HepG2 (cell line): ENCODE measurements around the gene SAMD13. TPM values are rescaled to one million over a fixed set of nuclear protein-coding genes. Genes with fewer than 3 reads are reported as not detected.

ENCODE experiments used
- ATAC-seq: fragments of 200-7000 bp; cut with Tn5 transposase; 3 replicates; pipeline ENCODE4 v1.9.1; 2020; ENCODE audit warnings: mild to moderate bottlenecking, moderate library complexity
- BruUV-seq: library from RNA; stranded (reverse); fragments of 400-500 nt; replicated peaks from 2 replicates; lab custom pipeline; 2021; lab: Mats Ljungman, UMichigan
- CTCF ChIA-PET: fragments of 300-600 bp; formaldehyde crosslinking; extraction: SDS; loops from one replicate; lab custom pipeline; 2021; ENCODE audit warnings: low total read pairs, inconsistent platforms, low intra/inter-chr PET ratio; lab: Yijun Ruan, JAX
- POLR2A ChIA-PET: fragments of 350-600 bp; sonication (Branson Sonifier 250); formaldehyde crosslinking; loops from one replicate; lab custom pipeline; 2020; ENCODE audit warnings: antibody characterized with exemption, inconsistent platforms; lab: Yijun Ruan, JAX
- DNase-seq: peaks from one replicate; pipeline ENCODE4 v3.0.0-alpha.2; 2015; ENCODE audit warnings: low spot score
- FAIRE-seq: peaks from 3 replicates; lab custom pipeline; 2011; peaks lifted over from hg19 to GRCh38; lab: Jason Lieb, UNC
- H2AFZ ChIP-seq: one replicate; pipeline ENCODE4 v1.6.1; 2011; ENCODE audit warnings: low read length, inconsistent platforms
- H3K27ac ChIP-seq: fragments of 300-600 bp; 3 replicates; pipeline ENCODE4 v1.8.0; 2011; ENCODE audit warnings: mixed run types, mild to moderate bottlenecking, mixed read lengths, low read length, inconsistent platforms; ENCODE audit not compliant: insufficient read depth; ENCODE audit errors: extremely low read length
- H3K27me3 ChIP-seq, 2 experiments: fragments of 200-600 bp in 1 of 2; 2 replicates in 1 of 2; 3 replicates in 1 of 2; pipeline versions ENCODE4 v1.6.0 to v1.8.0; 2011; ENCODE audit warnings: low read length in 2 of 2, mild to moderate bottlenecking in 2 of 2, moderate library complexity in 2 of 2, inconsistent platforms in 1 of 2; ENCODE audit not compliant: insufficient read depth in 2 of 2, control insufficient read depth in 1 of 2
- H3K36me3 ChIP-seq, 2 experiments: fragments of 200-600 bp in 1 of 2; replicated peaks in 1 of 2; 2 replicates in 1 of 2; 3 replicates in 1 of 2; pipeline versions ENCODE4 v1.5.1 to v1.8.0; 2011; ENCODE audit warnings: low read length in 2 of 2, inconsistent platforms in 1 of 2; ENCODE audit not compliant: insufficient read depth in 2 of 2, control insufficient read depth in 1 of 2
- H3K4me1 ChIP-seq: 2 replicates; pipeline ENCODE4 v1.5.1; 2012; ENCODE audit warnings: low read length, inconsistent platforms; ENCODE audit not compliant: insufficient read depth
- H3K4me2 ChIP-seq: 2 replicates; pipeline ENCODE4 v1.6.0; 2011; ENCODE audit warnings: low read depth, low read length, inconsistent platforms
- H3K4me3 ChIP-seq, 3 experiments: fragments of 200-600 bp in 1 of 3; sonication (generic), shearing (Covaris generic) in 1 of 3; replicated peaks in 1 of 3; 2 replicates each; pipeline ENCODE4 v1.5.1; 2011 to 2016; ENCODE audit warnings: low read length in 3 of 3, inconsistent platforms in 2 of 3, low read depth in 2 of 3, mild to moderate bottlenecking in 2 of 3, control low read depth in 1 of 3, mixed read lengths in 1 of 3; ENCODE audit not compliant: insufficient read depth in 1 of 3
- H3K79me2 ChIP-seq: one replicate; pipeline ENCODE4 v1.6.1; 2011; ENCODE audit warnings: low read length, inconsistent platforms; ENCODE audit not compliant: insufficient read depth
- H3K9ac ChIP-seq: 2 replicates; pipeline ENCODE4 v1.6.0; 2011; ENCODE audit warnings: mild to moderate bottlenecking, low read depth, low read length, inconsistent platforms; ENCODE audit not compliant: insufficient read depth
- H3K9me3 ChIP-seq: 2 replicates; pipeline ENCODE4 v1.5.1; 2012; ENCODE audit warnings: mild to moderate bottlenecking, low read length
- H4K20me1 ChIP-seq: 2 replicates; pipeline ENCODE4 v1.6.0; 2011; ENCODE audit warnings: inconsistent platforms, mild to moderate bottlenecking, low read length, moderate library complexity; ENCODE audit not compliant: insufficient read depth
- AKNA ChIP-seq: sonication (generic); formaldehyde crosslinking; IDR thresholded peaks from 2 replicates; pipeline ENCODE4 v1.4.0; 2020; ENCODE audit warnings: missing genetic modification reagents, borderline replicate concordance
- JUN ChIP-seq: sonication (generic); formaldehyde crosslinking; IDR thresholded peaks from 2 replicates; pipeline ENCODE4 v1.4.0; 2020; ENCODE audit warnings: mild to moderate bottlenecking, missing genetic modification reagents
- MAFG ChIP-seq: sonication (generic); formaldehyde crosslinking; IDR thresholded peaks from 2 replicates; pipeline ENCODE4 v1.5.1; 2020; ENCODE audit warnings: mild to moderate bottlenecking, missing genetic modification reagents
- MXI1 ChIP-seq: IDR thresholded peaks from 3 replicates; pipeline ENCODE4 v1.6.1; 2012; ENCODE audit warnings: low read depth, low read length, inconsistent platforms, borderline replicate concordance
- PRPF4 ChIP-seq: fragments of 200-400 bp; formaldehyde crosslinking; IDR thresholded peaks from 2 replicates; pipeline ENCODE4 v1.6.1; 2016; ENCODE audit warnings: low read length, low read depth; ENCODE audit not compliant: poor library complexity, severe bottlenecking
- SALL2 ChIP-seq: sonication (generic); formaldehyde crosslinking; IDR thresholded peaks from 2 replicates; pipeline ENCODE4 v1.8.1; 2023; ENCODE audit warnings: mild to moderate bottlenecking, missing genetic modification reagents, inconsistent platforms
- SIN3A ChIP-seq: IDR thresholded peaks from 2 replicates; pipeline ENCODE4 v1.6.1; 2011; ENCODE audit warnings: low read depth, mild to moderate bottlenecking, control low read depth, low read length, borderline replicate concordance
- SMC3 ChIP-seq: IDR thresholded peaks from 2 replicates; pipeline ENCODE4 v1.6.1; 2011; ENCODE audit warnings: low read length, improper control_type of control experiment
- ZNF552 ChIP-seq: sonication (generic); formaldehyde crosslinking; IDR thresholded peaks from 2 replicates; pipeline ENCODE4 v1.9.0; 2022; ENCODE audit warnings: missing genetic modification reagents, mild to moderate bottlenecking, borderline replicate concordance
- ZNF704 ChIP-seq: sonication (generic); formaldehyde crosslinking; IDR thresholded peaks from 2 replicates; pipeline ENCODE4 v1.8.1; 2023; ENCODE audit warnings: mild to moderate bottlenecking, inconsistent platforms, moderate library complexity, missing genetic modification reagents, borderline replicate concordance
- ZXDC ChIP-seq: sonication (generic); formaldehyde crosslinking; IDR thresholded peaks from 2 replicates; pipeline ENCODE4 v1.5.0; 2020; ENCODE audit warnings: mild to moderate bottlenecking, missing genetic modification reagents
- WGBS: methylation state at CpG from one replicate; pipeline ENCODE4 v1.1.6; 2017; ENCODE audit warnings: low lambda C conversion rate; 5-methylcytosine and 5-hydroxymethylcytosine counted together
- in situ Hi-C: cut with HindIII; loops from 2 replicates; pipeline ENCODE4 v1.10.0; 2017; ENCODE audit warnings: low pct_unique_long_range_greater_than_20kb; ENCODE audit not compliant: extremely low pct_ligation_motif_present
- intact Hi-C: fragments of 100-400 bp; cut with micrococcal nuclease; formaldehyde crosslinking; loops from one replicate; pipeline ENCODE4 v1.10.0; 2022; ENCODE audit not compliant: unreplicated experiment
- polyA plus RNA-seq, 8 experiments: library from polyadenylated mRNA; depleted of rRNA in 3 of 8; stranded (reverse) in 7 of 8; unstranded in 1 of 8; fragments of >200 nt; fragmentation: Illumina TruSeq in 4 of 8; extraction: Trizol in 4 of 8; gene quantifications; 2 replicates each; pipeline versions ENCODE4 v1.2.1 to v1.2.3, GENCODE V29; 2011 to 2016; ENCODE audit warnings: low read depth in 4 of 8, missing spikeins in 1 of 8, mixed read lengths in 1 of 8; ENCODE audit not compliant: insufficient read depth in 1 of 8
- total RNA-seq, 5 experiments: library from RNA; depleted of rRNA; stranded (reverse); fragments of >200 nt; fragmentation: Illumina TruSeq; extraction: Trizol; gene quantifications; 2 replicates each; pipeline ENCODE4 v1.2.3, GENCODE V29; 2016; ENCODE audit warnings: low read depth in 1 of 5
- TF ChIP-seq, protein P1 (sequence below): sonication (generic); formaldehyde crosslinking; IDR thresholded peaks from 2 replicates; pipeline ENCODE4 v1.4.0; 2020; ENCODE audit warnings: missing genetic modification reagents, mild to moderate bottlenecking, borderline replicate concordance
- TF ChIP-seq, protein P2 (sequence below): sonication (generic); formaldehyde crosslinking; IDR thresholded peaks from 2 replicates; pipeline ENCODE4 v1.8.0; 2022; ENCODE audit warnings: mild to moderate bottlenecking, missing genetic modification reagents, moderate library complexity

The SAMD13 gene
- total and polyA plus RNA-seq, 2 of the 13 experiments (the other 11 are each of a cell fraction or from before 2014, with no cell fraction given), result 0.09 to 0.18 TPM

DNA sequence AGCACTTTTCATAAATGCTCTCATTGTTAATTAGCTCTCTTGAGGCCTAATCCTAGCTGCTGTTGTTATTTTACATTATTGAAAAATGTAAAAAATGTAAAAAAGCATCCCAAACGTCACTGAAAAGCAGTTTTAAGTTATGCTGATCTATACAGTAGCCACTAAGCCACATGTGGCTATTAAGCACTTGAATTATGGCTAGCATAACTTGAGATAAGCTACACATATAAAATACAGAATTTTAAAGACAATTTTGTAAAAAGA lies 78.3 kb downstream of the SAMD13 start (continued):
- TF ChIP-seq AKNA (CRISPR knock-in tag), result no peak

DNA sequence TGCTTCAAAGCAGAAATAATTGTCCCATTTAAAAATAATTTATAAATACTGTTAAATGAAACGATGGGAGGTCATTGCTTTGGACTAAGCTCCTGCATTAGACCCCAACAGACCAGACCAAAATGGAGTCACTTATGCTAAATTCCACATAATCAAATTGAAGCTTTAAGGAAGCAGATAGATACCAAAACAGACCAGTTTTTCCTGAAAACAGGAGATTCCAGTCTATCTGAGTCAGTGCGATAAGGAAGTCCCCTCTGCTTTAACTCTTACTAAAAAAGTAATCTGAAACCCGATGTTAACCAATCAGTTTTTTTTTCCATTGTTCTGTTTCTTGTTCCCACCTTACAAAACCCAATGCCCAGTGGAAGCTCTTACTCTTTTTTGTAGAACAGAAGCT lies 80.6 kb downstream of the SAMD13 start:
- ATAC-seq, result no peak
- intact Hi-C loops (no loop called here), in situ Hi-C loops (no loop called here)
- H3K36me3 ChIP-seq, result no peaks in the 10 kb centered on the region
- H3K4me1 ChIP-seq, result no peaks in the 10 kb centered on the region
- no peak overlapping the region for H3K9ac ChIP-seq
- ChIA-PET CTCF (no interaction called here), POLR2A (no interaction called here)
- H3K9me3 ChIP-seq, result no peaks in the 10 kb centered on the region
- no TSS peak for BruUV-seq
- WGBS, result 26% methylated on average over 3 of the region's 3 CpGs
- no peak overlapping the region for H3K4me2 ChIP-seq
- H2AFZ ChIP-seq, result no peak overlapping the region
- no peak for FAIRE-seq
- no peak overlapping the region for H3K4me3 ChIP-seq
- 0 out of 5 replicates have a peak, but pooled peaks cover 0 to 3% of the 10 kb centered on the region in 2 experiments for H3K27me3 ChIP-seq
- H4K20me1 ChIP-seq, result no peaks in the 10 kb centered on the region
- no peak overlapping the region for H3K27ac ChIP-seq
- DNase-seq, result no peak
- H3K79me2 ChIP-seq, result no peaks in the 10 kb centered on the region
- TF ChIP-seq SALL2 (CRISPR knock-in tag), result no peak
- TF ChIP-seq, protein P1, sequence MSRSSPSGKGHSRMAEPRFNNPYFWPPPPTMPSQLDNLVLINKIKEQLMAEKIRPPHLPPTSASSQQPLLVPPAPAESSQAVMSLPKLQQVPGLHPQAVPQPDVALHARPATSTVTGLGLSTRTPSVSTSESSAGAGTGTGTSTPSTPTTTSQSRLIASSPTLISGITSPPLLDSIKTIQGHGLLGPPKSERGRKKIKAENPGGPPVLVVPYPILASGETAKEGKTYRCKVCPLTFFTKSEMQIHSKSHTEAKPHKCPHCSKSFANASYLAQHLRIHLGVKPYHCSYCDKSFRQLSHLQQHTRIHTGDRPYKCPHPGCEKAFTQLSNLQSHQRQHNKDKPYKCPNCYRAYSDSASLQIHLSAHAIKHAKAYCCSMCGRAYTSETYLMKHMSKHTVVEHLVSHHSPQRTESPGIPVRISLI (CRISPR knock-in tag), result no peak
- TF ChIP-seq ZXDC, result no peak
- TF ChIP-seq PRPF4, result no peak
- TF ChIP-seq MXI1, result no peak
- TF ChIP-seq SIN3A, result no peak
- TF ChIP-seq ZNF704 (CRISPR knock-in tag), result no peak
- TF ChIP-seq SMC3, result no peak
- no peak for TF ChIP-seq JUN (CRISPR knock-in tag)
- TF ChIP-seq, protein P2, sequence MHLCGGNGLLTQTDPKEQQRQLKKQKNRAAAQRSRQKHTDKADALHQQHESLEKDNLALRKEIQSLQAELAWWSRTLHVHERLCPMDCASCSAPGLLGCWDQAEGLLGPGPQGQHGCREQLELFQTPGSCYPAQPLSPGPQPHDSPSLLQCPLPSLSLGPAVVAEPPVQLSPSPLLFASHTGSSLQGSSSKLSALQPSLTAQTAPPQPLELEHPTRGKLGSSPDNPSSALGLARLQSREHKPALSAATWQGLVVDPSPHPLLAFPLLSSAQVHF (CRISPR knock-in tag), result no peak
- no peak for TF ChIP-seq ZNF552
- TF ChIP-seq MAFG (CRISPR knock-in tag), result no peak
